AG20443 (cell line): Measurements from ENCODE around the gene MAB21L1.

Experiments used
- DNase-seq: peaks from one replicate; pipeline ENCODE4 v3.0.0; 2012; ENCODE audit warnings: low spot score, mixed read lengths

The MAB21L1 gene

DNA sequence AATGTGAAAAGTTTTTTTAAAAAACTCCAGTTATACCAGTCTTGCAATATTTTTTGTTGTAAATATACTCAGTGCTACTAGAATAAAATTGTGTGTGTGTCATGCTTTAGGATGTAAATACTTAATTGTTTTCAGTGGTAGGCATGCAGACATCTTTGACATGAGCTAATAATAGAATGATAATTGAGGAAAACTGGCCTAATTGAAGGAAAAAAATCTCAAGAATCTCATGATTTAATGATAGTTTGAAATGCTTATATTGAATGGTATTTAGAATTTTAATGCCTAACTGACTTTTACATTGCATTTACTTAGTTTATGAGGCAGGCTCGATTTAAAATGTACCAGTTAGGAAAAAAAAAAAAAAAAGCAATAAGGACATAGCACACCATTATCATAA lies 3.2 kb upstream of the MAB21L1 start:
- no peak for DNase-seq

GRCh38 chr13:35479038-35479492 lies 2.6 kb upstream of the MAB21L1 start:
- no peak for DNase-seq

DNA sequence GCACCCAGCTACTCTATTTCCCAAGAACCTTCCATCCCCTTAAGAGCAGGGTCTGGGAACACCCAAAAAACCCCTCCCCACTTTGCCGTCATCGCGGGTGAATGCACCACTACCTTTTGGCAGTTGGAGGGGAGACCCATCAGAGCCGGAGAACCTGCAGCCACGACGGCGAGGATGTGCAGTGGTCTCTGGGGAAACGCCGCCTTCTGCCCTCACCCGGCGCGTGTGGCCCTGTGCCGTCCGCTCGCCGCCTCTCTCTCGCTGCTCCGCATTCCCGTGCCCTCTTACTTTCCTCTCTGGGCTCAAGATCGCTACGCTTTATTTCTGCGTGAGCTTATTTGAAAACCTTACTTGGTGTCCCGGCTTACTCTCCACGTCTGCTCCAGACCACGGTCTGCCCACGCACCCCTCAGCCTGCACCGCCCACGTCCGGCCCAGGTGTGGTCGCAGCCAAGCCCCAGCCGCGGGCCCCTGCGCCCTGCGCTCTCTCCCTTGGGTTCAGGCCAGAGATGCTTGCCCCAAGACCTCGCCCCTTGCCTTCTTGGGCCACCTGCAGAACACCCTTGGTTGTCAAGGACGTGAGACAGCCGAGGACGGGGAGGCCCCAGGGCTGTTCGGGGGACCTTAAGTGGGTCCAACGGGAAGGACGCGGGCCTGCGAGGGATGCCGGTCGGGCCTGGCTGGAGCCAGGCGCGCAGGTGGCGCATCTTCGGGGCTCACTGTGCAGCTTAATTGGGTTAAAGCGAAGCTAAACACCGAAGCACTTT lies 2.0 kb upstream of the MAB21L1 start:
- no peak for DNase-seq

DNA sequence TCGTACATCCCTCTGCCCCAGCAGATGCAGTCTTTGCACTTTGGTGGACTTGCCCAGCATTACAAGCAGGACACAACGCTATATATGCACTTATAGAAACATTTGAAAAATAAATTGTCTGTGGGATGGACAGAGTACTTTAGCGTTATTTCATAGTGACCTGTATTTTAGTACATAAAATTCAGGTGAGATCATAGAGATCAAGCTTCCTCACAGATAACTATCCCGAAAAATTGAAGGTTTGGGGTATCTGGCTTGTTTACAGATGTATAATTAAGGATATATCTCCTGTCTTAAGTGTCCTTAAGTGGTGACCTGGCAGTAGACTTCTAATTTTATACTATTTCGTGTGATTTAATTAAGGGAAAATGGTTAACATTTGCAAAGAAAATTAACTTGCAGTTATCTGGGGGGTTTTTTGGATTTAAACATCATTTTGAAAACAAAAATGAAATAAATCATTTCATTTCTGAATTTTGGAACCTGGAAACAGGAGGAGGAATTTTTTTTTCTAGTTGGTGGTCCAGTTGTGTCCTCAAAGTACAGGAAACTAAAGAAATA lies 977 bp upstream of the MAB21L1 start:
- no peak for DNase-seq

- peak; percentile 63 for DNase-seq
These were observed 1.1 kb downstream of the MAB21L1 start for GRCh38 chr13:35475212-35475959.

DNA sequence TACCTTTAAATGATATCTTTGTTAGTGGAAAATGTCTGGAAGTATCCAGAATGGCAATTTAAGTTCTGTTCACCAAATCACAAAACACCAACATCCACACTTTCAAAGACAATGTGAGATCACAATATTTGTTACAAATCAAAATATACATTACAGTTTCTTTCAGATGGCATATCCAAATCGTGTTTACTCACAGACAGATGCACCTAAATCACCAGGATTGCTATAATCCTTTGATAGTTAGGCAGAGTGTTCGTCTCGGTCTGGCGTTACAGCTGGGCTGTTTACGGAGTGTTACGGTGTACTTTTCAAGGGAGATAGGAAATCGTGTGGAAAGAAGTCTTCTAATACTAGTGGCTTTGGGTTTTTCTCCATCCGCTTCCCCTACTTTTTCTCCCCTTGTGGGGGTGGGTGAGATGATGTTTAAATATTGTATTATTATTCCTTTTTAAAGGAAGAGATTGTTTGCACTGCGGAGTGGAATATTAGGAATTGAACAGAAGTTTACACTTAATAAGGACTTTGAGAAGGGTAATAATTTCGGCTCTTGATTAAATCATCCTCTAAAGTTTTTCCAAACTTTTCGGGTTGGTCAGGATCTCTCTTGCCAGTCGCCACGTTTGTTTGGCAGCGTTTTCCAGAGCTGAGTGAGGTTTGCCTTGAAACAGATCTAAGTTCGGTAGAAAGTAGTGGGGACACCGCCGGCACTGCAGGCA lies 1.8 kb downstream of the MAB21L1 start:
- DNase-seq, result peak; percentile 17

DNA sequence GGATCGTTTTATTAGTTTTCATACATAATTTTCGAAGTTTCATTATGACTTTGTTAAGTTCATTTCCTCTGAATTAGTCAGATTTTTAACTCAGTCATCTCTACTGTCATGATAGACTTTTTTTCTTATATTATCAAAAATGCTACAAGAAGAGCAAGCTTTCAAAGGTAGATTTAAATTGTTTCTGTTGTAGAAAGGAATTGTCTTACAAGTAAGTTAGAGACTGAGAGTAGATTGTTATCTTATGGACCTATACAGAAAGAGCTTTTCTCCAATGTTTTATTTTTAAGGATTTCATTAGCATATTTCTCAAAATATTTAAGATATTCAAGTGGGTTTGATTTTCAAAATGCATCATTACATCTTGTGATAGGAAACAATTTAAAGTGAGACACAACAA lies 2.7 kb downstream of the MAB21L1 start:
- no peak for DNase-seq

GRCh38 chr13:35473206-35473775 lies 3.2 kb downstream of the MAB21L1 start:
- DNase-seq, result no peak

GRCh38 chr13:35472323-35472881 lies 4.1 kb downstream of the MAB21L1 start:
- no peak for DNase-seq

DNA sequence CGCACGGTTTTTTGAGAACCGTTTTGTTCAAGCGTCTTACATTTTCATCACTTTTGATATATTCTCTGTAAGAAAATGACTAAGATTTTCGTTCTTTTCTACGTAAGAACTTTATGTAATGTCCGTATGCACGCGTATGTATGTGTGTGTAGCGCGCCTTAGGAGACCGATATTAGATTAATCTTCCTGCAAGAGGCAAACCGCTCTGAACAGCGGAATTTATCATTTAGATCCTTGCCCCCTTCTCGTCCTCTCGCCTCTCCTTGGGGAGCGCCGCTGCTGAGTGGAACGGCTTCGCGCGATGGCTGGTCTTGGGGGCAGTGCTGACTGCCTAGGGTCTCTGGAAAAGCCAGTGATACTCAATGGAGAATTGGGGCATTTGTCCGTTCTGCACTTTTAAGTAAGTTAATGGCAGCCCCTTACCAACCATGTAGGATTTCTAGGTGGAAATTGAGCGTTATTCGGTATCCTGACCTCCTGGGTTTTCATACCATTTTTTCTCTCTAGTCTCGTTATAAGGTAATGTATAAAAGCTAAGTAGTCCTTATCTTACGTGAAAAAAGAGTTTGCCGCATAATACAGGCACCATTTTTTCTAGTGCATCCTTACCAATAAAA lies 4.7 kb downstream of the MAB21L1 start:
- DNase-seq, result no peak

DNA sequence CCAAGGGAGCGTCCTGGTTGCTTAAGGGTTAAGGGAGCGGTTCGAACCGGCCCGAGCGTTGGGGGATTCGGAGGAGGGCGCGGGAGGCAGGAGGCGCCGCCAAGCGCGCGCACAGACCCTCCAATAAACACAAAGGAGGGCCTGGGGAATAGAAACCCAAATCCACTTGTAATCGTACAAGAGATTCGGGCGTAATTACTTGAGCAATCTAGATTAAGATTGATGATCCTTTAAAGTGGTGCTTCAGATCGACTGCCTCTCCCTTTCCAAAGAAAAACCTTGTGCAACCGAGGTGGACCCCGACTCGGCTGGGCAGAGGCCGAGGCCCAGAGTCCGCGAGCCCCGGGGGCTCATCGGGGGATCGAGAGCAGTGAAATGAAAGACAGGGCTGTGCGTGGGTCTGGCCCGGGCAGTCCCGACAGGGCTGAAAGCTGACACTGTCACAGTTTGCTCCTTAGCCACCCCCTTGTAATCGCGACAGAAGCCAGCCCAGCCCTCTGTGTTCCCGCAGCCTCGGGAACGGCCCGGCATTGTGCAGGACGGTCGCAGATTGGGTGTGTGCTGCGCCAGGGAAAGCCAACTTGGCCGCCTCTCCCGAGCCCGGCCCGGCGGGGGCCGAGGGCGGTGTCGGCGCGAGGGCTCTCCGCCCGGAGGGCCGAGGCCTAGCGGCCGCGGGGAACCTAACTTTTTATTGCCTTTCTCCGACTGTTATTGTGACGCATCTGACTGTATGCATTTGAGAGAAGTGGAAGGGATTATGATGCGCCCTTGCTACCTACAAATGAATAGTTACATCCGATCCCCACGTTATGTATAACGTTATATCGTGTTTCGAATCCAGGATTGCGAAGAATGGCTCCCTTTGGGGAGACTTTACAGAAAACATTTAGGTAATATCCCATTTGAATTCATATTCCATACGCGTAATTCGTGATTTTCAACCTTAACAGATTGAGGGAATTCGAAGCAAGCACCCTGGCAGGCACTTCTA lies 5.5 kb downstream of the MAB21L1 start:
- no peak for DNase-seq

DNA sequence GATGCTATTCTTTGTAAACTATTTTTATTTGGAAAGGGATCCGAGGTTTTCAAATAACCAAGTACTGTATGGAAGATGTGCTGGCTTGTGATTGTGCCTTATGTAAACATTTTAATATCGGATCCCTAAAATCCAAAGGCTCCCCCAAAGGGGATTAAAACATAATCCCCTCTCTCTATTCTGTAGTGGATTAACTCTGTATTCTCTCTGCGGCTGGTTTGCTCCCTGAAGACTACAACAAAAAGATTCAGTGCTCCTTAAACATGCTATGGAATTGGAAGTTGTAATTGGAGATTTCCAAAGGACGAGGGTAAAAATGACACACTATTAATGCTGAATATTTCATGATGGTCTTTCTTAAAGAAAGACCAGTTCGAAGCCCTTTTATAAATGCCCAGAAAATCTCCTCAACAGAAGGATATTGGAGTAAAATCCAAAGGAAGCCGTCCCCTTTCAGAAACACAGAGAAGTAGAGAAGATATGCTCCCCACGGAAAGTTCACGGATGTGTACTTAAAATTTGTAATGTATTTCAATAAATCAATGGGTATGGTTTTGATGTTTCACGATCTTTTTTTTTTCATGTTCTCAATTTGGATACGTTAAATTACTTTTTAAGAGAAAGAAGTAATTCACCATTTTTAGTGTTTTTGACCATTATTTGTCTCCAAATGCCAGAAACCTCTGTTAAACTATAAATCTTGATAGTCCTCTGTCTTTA lies 6.5 kb downstream of the MAB21L1 start:
- no peak for DNase-seq

- peak; percentile 14 for DNase-seq
These were observed 8.3 kb downstream of the MAB21L1 start for GRCh38 chr13:35468195-35468594.

DNA sequence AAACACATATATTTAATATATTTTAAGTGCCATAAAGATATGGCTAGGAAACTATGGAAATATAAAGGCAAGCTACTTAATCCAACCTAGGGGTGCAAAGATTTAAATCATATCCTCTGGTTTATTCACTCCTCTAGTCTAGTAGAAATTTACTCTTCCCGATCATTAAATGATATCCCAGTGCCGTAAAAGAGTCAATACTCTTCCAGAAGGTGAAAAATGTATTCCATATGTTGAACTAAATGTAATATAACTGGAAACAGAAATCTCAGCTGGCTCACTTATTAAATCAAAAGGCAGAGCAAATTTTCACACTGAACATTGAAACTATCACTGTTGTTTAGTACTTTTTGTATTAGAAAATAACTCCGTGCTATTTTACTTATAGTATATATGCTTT lies 11.1 kb downstream of the MAB21L1 start:
- DNase-seq, result no peak

DNA sequence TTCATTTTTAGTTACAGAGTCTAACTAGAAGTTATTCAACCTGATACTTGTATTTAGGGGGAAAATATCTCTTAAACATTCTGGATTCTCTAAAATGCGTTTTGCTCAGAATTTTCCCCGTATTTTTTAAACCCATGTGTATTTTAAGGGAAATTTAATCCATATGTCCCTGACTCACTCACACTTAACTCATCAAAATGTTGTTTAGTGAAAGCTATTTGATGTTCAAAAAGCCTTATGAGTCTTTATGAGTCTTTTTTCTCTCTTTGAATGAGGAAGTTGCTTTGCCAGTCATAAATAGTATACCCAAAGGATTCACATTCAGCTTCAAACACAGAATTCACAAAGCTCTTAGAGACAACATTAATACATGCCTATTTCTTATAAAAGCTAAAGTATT lies 16.4 kb downstream of the MAB21L1 start:
- DNase-seq, result no peak

DNA sequence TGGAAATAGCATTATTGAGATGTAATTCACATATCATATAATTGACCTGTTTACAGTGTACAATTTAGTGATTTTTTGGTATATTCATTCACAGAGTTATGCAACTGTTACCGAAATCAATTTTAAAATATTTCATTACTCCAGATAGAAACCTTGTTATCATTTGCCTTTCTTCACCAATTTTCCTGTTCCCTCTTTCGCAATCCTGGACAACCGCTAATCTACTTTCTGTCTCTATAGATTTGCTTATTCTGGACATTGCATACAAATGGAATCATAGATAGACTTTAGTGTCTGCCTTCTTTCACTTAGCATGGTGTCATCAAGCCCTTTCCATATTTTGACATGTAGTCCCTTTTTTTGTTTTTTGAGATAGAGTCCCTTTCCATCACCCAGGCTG lies 19.2 kb downstream of the MAB21L1 start:
- DNase-seq, result no peak

DNA sequence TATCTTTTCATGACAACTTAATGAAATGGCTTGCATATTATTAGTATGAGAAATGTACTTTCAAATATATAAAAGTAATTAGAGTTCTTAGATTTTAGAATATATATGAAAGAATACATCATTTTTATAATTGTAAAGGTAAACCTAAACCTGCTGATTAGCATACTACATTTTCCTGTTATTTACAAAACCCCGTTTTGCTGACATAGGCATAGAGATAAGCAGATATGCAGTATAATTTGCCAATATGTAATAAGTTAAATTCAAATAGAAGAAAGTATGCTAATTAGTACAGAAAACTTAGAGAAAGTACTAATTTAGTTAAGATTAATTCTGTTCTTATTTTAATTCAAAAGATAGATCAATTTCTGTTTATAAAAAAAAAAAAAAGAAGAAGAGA lies 21.5 kb downstream of the MAB21L1 start:
- DNase-seq, result no peak

GRCh38 chr13:35449821-35450220 lies 26.7 kb downstream of the MAB21L1 start:
- DNase-seq, result no peak

- no peak for DNase-seq
These were observed 28.0 kb downstream of the MAB21L1 start for GRCh38 chr13:35448465-35448864.
